HG03045 (cell line): ENCODE measurements around the gene PCP4.

Experiments
- ATAC-seq: cut with Tn5 transposase; IDR thresholded peaks from one replicate; pipeline ENCODE4 v1.9.1; 2021; ENCODE audit warnings: mild to moderate bottlenecking, moderate library complexity; ENCODE audit not compliant: unreplicated experiment

The PCP4 gene

GRCh38 chr21:39867198-39867650 is at the start of gene PCP4:
Gene PCP4, plus strand, starts transcription at chr21:39867438. Its CDS starts 64 bp downstream, at chr21:39867502.
- no peak for ATAC-seq

- ATAC-seq: no peak
Observed at GRCh38 chr21:39818557-39818956, 48.7 kb upstream of the PCP4 start.

GRCh38 chr21:39822042-39822441 is 45.2 kb upstream of the PCP4 start:
- no peak for ATAC-seq

GRCh38 chr21:39825250-39825649 is 42.0 kb upstream of the PCP4 start:
- ATAC-seq: no peak

- no peak for ATAC-seq
Observed at GRCh38 chr21:39834543-39834942, 32.7 kb upstream of the PCP4 start.

GRCh38 chr21:39837861-39838359 is 29.3 kb upstream of the PCP4 start:
- no peak for ATAC-seq

GRCh38 chr21:39840373-39841097 is 26.7 kb upstream of the PCP4 start:
- no peak for ATAC-seq

- ATAC-seq: no peak
Observed at GRCh38 chr21:39842741-39843459, 24.3 kb upstream of the PCP4 start.

- no peak for ATAC-seq
Observed at GRCh38 chr21:39843483-39843882, 23.8 kb upstream of the PCP4 start.

GRCh38 chr21:39843916-39844315 is 23.3 kb upstream of the PCP4 start:
- no peak for ATAC-seq

- no peak for ATAC-seq
Observed at GRCh38 chr21:39845571-39846130, 21.6 kb upstream of the PCP4 start.

GRCh38 chr21:39847877-39848276 is 19.4 kb upstream of the PCP4 start:
- ATAC-seq: no peak

GRCh38 chr21:39849014-39849655 is 18.1 kb upstream of the PCP4 start:
- ATAC-seq: no peak

- no peak for ATAC-seq
Observed at GRCh38 chr21:39850333-39850732, 16.9 kb upstream of the PCP4 start.

GRCh38 chr21:39851002-39851618 is 16.1 kb upstream of the PCP4 start:
- ATAC-seq: no peak

- no peak for ATAC-seq
Observed at GRCh38 chr21:39852021-39852721, 15.1 kb upstream of the PCP4 start.

GRCh38 chr21:39852726-39853500 is 14.3 kb upstream of the PCP4 start:
- no peak for ATAC-seq

GRCh38 chr21:39854572-39854971 is 12.7 kb upstream of the PCP4 start:
- ATAC-seq: no peak

- no peak for ATAC-seq
Observed at GRCh38 chr21:39855595-39855994, 11.6 kb upstream of the PCP4 start.

- no peak for ATAC-seq
Observed at GRCh38 chr21:39860600-39860999, 6.6 kb upstream of the PCP4 start.
